Limb (tissue), 2 donors: Measurements from ENCODE around the gene COL4A4.
"Not testable (repeated sequence)": the region's sequence is repeated elsewhere in the genome, so short reads cannot be mapped to it uniquely, and the experiment has no call there.

Experiments
- DNase-seq, 2 donors: peaks; one replicate each; pipeline ENCODE4 v3.0.0-alpha.2; 2016; ENCODE audit errors: extremely low spot score in 2 of 2

The COL4A4 gene

DNA sequence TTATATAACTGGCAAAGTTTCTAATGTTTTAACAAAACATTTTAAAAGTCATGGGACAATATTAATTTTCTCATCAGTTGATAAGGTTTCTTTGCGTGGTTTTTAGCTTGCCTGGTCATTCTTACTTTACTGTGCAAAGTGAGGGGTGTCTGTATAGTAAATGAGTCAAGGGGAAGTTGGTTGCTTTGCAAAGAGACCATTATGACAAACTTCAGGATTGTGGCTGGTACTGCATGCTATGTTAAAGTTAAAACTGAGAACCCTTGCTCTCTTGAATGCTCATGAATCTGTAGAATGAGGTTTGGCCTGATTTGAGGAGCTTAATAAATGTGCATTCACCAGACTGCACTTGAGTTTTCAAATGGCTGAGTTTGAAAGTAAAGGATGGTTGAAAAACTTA lies 47.0 kb downstream of the COL4A4 start:
- no peak for DNase-seq

DNA sequence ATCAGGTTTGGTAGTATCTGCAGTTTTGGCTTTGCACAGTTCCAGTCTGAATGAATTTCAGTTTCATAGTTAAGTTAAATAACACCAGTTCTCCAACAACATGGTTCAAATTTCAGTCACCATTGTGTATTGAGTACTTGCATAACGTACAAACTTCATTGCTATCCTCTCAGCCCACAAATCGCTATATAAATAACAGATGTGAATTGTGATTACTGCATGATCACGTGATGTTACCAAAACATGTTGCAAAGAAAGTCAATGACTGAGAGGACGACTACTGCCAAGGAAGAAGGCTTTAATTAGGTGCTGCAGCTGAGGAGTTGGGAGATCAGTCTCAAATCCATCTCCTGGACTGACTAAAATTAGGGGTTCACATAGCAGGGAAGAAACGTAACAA lies 48.2 kb downstream of the COL4A4 start:
- peak in 1 of 2 donors; percentile 23 for DNase-seq

DNA sequence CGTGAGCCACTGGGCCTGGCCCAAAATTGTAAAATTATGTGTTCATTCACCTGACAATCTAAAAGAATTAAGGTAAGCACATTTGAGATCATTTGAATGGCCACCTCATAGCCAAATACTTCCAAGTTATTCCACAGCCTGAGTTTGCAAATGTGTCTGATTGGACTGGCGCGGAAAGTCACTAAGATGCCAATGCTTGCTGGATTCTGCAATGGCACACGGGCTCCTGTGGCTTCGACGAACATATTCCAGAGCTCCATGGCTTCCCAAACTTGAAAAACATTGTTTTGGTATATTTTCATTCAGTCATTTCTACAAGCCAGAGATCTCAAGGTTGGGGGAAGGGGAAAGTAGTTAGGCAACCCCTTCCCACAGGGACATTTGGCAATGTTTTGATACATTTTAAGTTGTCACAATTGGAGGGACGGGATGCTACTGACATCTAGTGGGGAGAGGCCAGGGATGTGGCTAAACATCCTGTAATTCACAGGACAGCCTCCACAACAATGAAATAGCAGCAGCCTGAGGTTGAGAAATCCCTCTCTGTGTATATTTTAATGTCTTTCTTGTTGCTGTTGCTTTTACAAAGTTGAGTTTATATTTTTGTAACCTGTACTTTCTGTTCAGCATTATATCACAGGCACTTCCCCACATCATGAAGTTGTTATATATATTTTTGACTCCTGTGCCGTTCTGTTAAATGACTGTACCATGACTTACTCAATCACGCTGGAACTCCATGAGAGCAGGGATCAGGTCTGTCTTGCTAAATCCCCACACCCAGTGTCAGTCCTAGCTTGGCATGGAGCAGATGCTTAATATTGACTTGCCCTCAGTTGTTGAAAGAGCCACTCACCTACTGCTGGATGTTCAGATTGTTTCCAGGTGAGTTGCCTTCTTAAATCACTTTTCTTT lies 56.9 kb downstream of the COL4A4 start:
- peak; percentile 74 to 76 for DNase-seq

DNA sequence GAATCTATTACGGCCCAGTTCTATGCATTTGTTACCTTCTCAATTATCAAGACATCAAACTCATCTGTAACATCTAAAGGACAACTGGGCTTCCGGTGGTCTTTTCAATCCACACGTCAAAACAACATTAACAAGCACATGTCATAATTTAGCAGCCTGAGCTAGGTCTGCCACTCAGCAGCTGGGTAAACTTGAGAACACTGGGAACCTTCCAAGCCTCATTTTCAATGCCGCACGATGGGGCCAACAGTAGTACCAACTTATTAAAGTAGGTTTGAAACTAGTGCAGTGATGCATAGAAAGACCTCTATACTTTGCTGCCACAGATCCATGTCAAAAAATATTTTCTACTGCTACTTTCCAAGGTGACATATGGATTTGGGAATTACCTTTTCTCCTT lies 60.4 kb downstream of the COL4A4 start:
- no peak for DNase-seq

DNA sequence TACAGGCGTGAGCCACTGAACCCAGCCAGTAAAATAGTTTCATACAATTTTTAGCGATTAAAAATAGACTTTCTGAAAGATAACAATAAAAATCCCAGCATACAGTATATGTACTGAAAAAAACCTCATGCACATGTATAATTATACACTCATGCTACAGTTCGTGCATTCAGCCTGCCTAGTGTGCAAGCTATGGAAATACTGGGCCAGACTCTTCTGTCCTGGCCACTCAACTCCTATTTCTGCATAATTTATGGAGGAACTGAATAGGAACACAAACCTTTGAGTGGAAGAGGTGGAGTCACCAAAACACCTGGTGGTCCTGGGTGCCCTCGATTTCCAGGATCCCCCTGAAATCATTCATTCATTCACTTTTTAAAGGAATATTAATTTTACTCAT lies 64.7 kb downstream of the COL4A4 start:
- DNase-seq: no peak

DNA sequence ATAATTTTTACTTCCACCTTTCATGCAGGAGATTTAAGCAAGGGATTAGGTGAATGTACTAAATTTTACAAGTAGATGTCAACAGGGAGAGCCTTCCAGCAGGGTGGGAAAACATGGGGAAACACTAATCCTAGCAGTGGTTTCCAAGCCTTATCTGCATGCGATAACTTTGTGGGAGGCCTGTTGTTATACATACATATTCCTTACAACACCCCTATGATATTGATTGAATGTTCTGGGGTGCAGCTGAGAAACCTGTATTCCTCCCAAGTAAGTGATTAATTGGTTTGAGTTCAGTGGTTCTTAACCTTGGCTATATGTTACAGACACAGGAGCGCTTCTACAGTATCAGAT lies 65.9 kb downstream of the COL4A4 start:
- no peak for DNase-seq

DNA sequence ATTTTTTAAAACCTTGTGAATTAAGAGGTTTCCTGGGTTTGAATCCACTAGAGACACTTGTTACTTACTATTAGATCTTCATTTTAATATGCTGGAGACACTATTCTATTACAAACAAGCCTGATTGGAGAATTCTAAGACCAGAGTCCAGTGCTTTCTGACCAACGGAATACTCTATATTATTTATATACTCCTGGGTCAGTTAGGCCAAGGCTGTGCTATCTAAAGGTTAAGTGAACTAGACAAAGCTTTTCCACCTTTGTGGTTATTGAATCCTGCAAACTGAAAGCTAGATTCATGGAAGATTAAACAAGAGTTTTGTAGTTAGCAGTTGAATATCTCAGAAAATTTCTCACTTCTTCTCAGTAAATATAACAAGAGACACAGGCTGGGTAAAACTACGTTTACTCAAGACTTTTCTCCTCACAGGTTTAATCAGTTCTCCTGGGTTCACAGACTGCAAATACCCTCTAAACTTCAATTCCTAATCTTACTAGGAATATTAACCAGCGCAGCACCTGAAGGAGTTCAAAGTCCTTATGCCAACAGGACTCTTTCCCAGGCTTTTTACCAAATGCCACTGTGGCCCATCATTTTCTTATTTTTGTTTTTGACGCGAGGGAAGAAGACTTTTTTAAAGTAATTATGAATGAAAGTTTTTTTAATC lies 66.4 kb downstream of the COL4A4 start:
- no peak for DNase-seq

DNA sequence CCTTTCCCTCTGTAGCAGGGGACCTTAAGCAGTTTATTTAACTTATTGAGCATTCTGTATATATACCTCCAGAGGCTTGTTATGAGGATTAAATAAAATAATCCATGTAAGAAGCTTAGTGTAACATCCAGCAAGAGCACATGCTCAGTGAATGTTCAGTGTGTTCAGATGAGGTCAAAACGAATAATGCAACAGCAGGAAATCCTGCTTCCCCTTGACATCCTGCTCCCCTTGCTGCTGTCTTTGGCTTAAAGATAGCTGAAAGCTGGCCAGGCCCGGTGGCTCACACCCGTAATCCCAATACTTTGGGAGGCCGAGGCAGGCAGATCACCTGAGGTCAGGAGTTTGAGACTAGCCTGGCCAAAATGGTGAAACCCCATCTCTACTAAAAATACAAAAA lies 68.7 kb downstream of the COL4A4 start:
- no peak for DNase-seq

DNA sequence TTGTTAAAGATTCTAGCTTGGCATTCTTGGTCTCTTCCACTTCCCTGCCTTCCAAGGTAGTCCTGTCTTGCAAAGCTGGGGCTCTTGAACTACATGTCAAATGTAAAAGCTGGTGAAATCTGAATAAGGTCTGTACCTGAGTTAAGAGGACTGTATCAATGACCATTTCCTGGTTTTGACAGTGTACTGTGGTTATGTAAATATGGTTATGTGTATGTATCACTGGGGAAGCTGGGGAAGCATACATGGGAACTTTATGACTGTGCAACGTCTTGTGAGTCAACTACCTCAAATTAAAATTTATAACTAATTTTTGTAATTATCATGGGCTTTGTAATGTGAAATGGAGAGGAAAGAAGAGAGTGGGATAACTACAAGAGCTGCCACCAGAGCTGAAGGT lies 81.7 kb downstream of the COL4A4 start:
- no peak for DNase-seq

DNA sequence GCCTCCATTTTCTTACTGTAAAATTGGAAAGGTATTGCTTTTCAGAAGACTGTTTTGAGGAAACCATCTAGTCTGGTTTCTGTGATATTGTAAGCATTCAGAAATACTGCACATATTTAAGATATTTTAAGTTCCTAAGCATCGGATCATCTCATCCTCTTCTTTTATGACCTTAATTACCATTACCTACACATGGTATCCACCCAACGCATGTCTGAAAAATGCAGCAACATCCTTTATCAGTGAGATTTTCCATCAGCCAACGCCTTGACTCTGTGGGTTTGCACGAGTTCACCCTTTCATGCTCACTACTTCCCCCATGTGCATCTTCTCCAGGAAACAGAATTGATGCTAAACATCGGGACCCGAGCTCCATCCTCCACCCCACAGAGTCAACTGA lies 84.3 kb downstream of the COL4A4 start:
- no peak for DNase-seq

DNA sequence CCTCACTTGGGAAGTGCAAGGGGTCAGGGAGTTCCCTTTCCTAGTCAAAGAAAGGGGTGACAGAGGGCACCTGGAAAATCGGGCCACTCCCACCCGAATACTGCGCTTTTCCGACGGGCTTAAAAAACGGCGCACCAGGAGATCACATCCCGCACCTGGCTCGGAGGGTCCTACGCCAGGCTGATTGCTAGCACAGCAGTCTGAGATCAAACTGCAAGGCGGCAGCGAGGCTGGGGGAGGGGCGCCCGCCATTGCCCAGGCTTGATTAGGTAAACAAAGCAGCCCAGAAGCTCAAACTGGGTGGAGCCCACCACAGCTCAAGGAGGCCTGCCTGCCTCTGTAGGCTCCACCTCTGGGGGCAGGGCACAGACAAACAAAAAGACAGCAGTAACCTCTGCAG lies 98.9 kb downstream of the COL4A4 start:
- not testable (repeated sequence) for DNase-seq

DNA sequence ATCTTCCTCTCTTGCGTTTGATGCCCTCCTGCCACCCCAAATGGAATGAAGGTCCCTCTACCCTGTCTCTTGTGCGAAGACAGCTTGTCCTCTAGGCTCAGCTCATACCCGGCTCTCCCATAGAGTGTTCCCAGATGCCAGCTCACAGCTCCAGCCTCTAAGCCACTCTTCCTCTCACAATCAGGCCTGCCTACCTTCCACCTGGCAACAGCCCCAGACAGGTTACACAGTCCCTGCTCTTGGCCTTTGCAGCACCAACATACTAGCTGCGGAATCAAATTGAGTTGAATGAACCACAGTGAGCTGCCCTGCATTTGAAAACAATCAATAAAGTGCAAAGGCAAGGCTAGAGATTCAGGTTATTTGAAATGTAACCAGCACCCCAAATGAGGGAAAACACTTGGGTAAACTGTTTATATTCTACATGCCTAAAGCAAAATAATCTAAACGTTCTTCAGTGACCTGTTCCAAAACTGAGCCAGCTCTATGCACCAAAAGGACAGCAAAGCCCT lies 105.1 kb downstream of the COL4A4 start:
- DNase-seq: no peak

DNA sequence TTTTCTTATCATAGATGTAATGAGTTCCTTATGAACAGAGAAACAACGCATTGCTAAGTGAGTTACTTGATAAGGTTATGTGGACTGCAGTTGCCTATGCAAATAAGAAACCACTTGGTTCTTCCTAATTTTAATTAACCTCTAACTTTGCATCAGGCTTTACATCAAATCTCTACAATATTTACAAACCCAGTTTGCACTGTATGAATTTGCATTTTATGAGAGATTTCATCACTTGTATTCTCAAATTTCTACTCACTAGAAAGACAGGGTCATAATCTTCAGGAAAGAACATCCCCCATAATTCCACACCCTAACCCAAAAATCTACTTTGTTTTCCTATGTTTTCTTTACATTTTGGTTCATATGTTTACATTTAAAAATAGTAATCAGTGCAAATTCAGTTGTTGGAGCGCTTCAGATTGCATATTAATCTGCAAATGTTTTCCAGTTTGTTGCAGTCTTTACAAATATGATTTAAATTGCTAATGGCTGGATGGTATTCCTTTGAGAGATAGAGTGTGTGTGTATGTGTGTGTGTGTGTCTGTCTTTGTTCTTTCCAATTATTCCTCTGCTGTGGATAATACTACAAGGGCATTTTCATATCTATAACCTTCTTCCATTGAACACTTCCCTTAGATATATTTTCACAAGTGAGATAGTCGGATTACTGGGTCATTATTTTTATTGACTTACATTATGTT lies 106.1 kb downstream of the COL4A4 start:
- DNase-seq: no peak

DNA sequence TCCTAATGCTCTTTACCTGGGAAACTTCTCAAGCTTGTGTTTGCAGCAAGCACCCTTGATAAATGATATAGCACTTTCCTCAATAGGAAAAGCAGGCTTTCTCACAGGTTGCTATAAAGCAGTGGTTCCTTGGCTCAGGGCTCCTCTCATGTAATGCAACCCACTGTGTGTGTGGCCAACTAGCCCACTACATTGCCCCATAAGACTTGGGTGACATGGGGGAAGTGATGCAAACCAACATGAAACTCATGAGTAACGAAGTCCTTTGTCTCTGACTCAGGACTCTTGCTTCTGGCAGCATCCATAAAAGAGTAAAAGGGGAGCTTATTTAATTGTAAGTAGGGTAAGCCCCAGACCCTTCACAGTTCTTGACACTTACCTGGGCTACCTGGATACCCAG lies 106.9 kb downstream of the COL4A4 start:
- DNase-seq: no peak

DNA sequence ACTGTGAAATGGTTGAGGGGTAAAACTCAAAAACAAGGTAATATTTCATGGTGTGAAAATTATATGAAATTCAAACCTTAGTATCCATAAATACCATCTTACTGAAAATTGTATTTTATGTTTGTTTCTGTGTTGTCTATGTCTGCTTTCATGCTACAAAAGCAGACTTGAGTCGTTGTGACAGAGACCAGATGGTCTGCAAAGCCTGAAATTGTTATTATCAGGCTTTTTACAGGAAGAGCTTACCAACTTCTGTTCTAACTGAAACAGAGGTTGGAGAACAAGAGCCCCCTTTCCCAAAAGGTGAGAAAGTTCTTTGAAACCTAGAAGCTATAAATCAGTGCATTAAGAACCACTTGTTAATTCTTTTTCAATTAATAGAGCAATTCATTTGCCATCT lies 110.0 kb downstream of the COL4A4 start:
- DNase-seq: no peak

DNA sequence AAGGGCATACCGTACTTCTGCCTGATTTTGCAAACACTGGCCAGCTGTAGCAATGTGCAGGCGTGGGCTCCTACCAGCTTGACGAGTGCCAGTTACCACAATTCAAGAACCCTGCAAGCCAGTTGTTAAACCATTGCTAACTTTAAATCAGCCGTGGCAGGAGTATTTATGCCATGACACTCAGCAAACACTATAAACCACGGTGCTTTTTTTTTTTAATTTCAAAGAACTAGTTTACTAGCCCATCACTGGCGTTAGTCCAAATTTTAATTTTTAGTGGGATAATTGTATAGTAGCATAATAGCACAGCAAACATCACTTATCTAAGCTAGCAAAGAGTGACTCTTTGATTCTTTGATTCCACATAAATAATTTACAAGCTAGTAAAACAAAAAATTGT lies 111.1 kb downstream of the COL4A4 start:
- DNase-seq: no peak

DNA sequence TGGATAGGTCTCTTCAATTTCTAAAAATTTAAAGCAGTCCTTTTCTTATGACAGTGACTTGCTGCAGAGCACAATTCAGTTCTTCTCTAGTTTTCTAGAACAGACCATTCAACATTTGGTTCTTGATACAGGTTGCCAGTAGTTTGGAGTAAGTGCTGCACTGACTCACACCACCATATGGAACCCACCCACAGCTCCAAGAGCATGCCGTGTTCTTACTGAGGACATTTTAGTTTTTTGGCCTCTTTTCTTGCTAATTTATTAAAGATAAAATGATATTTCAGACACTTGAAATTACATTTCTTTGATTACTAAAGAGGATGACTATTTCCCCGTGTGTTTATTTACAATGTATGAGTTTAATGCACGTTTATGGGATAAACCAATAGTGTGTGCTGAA lies 120.0 kb downstream of the COL4A4 start:
- no peak for DNase-seq

DNA sequence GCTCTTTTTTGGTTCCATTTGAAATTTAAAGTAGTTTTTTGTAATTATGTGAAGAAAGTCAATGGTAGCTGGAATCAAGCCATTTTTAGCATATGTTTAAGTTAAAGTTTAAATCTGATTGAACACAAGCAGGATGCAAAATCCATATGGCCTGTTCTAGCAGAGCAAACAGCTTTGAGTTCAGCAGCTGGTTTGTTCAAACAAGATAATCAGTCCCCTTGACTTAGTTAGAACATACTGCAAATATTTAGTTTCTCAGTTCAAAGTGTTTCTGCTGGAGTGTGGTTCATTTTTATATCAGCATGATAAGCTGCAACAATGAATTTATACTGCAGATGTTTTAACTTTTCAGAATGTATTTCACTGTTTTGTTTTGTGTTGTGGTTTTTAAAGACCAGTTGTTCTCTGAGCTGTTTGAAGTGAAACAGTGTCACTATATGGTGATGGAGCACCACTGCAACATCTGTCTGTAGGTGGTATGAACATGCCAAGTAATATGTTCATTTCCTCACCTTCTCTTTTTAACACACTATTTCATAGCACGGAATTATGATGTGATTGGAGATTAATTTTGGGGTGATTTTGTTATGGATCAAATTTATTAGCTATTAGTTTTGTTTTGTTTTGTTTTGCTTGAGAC lies 125.3 kb downstream of the COL4A4 start:
- DNase-seq: peak in 1 of 2 donors; percentile 30

DNA sequence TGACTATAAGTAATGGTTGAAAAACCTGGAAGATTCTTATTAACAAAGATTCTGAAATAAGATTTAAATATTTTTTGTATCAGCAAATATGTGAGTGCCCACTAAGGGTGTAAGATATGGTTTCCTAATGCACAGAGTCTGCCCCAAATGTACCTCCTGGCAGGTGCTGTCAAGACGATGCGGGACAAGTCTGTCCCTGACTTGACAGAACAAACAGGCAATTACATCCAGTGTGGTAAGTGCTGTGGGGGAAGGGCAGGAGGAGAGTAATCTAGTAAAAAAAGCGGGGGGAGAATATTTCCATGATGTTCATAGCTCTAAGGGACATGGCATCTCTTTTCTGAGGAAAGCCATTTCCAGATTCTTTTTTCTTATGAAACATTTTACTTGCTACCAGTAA lies 127.5 kb downstream of the COL4A4 start:
- no peak for DNase-seq

DNA sequence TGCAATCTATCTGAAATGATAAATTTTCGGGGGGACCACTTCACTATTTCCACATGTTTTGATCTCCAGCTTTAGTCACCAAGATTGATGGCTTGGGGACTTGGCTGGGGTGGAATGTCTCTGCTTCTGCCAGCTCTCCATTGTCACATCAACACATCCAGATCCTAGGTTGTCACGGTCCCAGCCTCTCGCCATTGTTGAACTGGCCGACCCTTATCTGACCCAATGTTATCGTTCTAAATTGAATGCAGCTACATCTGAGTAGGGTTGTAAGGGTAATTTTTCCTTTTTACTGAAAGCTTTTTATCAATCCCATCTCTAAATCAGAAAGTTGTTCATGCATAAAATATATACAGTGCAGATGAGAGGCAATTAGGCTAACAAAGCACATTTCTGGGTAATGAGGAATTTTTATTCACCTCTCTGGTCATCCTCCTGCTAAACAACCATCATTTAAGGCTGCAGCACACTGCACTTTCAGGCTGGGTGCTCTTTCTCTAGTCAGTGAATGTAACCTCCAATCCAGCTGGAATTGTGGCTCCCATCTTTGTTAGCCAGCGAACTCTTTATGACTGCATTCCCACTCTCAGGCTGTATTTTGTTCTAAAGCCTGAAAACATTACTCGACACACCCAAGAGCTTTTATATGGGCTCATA lies 128.2 kb downstream of the COL4A4 start:
- no peak for DNase-seq

DNA sequence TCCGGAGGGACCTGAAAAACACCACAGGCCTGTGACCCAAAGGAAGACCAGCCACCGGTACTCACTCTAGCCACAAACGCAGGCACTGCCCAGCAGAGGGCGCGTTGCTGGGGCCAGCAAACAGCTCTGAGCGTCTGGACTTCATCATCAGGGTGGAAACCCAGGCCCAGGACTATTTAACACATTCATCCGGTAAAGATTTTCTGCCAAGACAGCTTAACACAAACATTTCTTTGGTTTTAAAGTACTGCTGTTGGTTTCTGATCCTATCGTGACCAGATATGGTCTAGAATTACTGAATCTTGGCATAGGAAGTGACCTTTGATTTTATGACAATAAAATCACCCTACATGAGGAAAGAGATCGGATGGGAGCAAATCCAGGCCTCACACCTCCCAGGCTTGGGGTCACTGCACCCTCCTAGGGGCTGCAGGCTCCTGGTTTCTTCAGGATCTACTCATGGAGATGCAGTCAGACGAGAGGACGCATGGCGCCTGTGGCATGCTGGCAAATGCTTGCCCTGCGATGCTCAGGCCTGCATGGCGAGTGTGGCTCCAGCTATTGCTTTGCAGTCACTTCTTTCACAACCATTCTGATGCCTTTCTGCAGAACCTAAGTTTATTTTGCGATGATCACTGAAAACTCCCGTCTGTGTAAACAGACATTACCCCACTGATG lies 130.4 kb downstream of the COL4A4 start:
- DNase-seq: peak; percentile 26 to 41
